Left renal cortex interstitium (tissue), 4 donors: ENCODE data around the gene PSEN2. TPM values are rescaled to one million over a fixed set of nuclear protein-coding genes. Genes with fewer than 3 reads are reported as not detected.

Source experiments
- DNase-seq, 4 donors: peaks; one replicate each; pipeline ENCODE4 v3.0.0-alpha.2; 2013; ENCODE audit warnings: low read depth in 4 of 4, low spot score in 2 of 4, missing footprints in 1 of 4
- polyA plus RNA-seq, 4 donors: library from polyadenylated mRNA; unstranded; fragments of 120-200 nt; gene quantifications; one replicate each; pipeline ENCODE4 v1.2.1, GENCODE V29; 2013; ENCODE audit not compliant: insufficient read length in 4 of 4

PSEN2 gene
- polyA plus RNA-seq, 4 donors: 16.6 to 19.2 (median 16.9) TPM

DNA sequence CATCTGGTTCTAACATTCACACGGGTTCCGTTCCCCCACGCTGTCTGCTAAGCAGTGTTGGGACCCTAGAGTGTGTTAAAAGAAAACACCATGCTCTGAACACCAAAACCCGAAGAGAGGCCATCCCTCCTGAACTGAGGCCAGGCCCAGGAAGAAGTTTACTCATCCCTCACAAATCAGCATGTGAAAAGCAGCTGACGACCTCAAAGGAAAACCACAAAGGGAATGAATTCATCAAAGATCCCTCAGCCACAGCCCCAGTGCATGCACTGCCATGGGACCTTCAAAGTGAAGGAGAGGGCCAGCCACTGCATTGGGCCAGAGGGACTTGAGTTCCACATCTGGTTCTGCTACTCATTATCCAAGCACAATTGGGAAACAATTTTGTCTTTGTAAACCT is 7.0 kb upstream of the PSEN2 start:
- DNase-seq: no peak

GRCh38 chr1:226864311-226864710 is 6.1 kb upstream of the PSEN2 start:
- no peak for DNase-seq

DNA sequence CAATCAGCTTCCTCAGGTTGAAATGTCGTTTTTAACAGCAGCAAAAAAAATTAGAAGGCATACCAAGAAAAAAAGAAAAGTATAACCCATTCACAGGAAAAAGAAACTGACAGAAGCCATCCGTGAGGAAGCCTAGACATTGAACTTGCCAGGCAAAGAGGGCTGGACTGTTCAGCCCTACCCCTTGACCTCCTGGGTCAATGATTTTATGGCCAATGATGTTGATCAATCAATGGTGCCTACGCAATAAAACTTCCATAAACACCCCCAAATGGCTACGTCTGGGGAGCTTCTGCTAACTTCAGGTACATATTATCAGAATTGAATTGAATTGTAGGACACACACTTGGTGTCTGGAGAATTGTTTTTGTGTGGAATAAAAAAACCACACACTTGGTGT is 4.8 kb upstream of the PSEN2 start:
- DNase-seq: no peak

DNA sequence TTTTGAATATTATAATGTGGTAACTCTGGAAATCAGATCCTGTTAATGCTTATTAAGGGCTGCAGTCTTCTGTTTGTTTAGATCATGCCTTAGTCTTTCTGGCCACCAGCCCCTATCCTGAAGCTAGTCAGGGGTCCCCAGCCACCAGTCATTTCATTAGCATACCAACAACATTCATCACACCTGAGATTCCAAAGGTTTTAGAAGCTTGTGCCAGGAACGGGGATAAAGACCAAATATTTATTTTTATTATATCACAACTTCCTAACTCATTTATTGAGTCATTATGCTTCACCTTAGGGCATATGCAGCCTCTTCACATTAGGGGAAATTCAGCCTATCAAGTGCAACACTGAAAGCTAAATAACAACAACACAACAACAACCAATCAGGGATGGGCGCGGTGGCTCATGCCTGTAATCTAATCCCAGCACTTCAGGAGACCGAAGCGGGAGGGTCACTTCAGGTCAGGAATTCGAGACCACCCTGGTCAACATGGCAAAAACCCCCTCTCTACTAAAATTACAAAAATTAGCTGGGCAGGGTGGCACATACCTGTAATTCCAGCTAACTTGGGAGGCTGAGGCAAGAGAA is 2.9 kb upstream of the PSEN2 start:
- DNase-seq: no peak

GRCh38 chr1:226868726-226869125 is 1.7 kb upstream of the PSEN2 start:
- DNase-seq: no peak

- DNase-seq: no peak
Observed at GRCh38 chr1:226870026-226870400, 403 bp upstream of the PSEN2 start.

DNA sequence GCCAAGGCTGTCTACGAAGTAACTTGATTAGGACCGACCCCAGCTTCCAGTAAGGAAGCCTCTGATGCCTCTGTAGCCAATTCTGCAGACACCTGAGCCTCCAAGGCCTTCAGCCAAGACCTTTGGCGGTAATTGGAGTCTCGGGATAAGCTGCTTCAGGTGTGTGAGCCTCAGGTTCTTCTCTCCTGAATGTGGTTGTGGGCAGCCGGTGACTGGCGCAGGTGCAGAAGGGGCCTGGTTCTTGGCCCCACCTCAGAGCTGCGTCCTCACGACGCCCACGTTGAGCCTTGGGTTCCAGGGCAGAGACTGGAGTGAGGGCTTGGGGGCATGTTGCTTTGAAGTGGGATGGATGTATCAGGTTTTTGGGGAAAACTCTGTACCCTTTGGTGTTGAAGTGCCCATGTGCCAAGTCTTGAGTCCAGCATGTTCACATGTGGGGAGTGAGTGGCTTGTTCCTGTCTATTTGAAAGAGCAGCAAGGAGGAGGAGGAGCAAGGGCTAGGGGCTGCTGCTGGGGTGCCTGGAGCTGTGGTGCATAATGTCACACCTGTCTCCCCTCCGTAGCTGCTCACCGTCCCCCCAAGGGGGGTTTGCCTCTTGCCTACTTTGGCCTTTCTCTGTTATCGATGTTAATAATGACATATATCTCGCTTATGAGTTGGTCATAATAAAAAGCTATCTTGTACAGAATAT is 1.4 kb downstream of the PSEN2 start:
- DNase-seq: no peak

DNA sequence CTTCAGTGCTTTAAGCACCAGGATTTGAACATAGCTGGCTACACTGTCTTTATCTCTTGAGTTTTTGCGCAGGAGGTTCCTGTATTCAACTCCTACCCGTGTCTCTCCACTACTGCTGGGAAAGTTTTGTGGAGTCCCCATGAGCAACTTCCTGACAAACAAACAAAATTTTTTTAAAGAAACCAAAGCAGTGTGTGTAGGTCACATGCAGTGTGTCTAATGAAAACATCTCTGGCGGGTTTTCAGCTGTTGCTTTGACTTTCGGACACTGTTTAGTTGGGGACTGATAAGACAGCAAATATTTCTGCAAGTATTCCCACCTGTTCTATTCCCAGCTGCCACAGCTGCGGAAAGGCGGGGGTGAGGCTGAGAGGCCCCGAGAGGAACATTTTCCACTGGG is 2.0 kb downstream of the PSEN2 start:
- no peak for DNase-seq

DNA sequence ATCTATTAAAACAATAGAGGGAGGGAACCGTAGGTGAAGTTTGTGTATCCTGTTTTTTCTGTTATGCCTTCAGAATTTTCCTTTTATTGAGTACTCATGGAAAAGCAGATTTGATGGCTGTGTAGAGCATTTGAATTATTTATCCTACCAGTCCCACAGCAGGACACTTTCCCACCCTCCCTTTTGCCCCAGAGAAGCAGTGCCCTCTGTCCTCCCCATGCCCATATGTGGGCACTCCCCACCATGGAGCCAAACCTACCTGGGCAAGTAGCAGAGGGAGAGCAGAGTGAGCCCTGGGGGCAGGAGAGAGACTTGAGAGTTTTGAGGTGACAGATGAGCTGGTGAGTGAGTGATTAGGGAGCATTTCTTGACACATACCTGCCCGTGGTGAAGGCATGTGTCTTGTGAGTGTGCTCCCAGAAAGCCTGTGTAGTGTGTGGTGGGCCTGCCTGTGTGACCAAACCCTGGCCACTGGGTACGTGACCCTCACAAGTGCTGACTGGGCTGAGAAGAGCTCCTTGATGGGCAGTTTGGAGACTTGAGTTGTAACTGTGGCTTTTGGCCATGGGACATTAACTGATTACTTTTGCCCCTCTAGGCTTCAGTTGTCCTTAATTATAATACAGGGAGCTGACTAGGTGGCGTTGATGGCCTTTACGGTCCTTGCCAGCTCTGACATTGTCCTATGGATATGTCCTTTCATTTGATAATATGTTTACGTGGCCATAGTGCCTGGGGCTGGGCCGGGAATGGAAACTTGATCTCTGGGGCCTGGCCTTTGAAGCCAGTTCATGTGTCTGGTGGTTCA is 3.6 kb downstream of the PSEN2 start:
- DNase-seq: no peak

GRCh38 chr1:226874579-226875425 is 4.4 kb downstream of the PSEN2 start:
- no peak for DNase-seq

- no peak for DNase-seq
Observed at GRCh38 chr1:226875641-226876295, 5.4 kb downstream of the PSEN2 start.

DNA sequence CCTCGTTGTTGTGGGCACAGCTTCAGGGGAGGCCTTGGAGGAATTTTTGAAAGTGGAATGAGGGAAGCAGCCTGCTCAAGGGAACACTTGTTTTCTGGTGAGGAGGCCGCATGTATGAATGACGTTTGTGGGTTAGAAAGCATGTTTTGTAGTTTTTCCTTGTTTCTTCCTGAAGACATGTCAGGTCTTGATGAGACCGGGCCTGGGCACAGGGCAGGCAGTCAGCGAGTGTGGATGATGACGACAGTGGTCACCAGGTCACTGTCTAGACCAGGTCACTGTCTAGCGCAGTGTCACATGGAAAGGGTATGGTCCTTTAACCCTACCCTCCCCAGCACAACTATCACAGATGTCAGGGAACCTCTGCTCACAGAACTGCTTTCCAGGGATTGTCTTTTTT is 7.3 kb downstream of the PSEN2 start:
- DNase-seq: no peak

GRCh38 chr1:226880372-226881287 is 10.2 kb downstream of the PSEN2 start:
- DNase-seq: no peak

GRCh38 chr1:226881515-226882185 is 11.2 kb downstream of the PSEN2 start:
- DNase-seq: no peak

DNA sequence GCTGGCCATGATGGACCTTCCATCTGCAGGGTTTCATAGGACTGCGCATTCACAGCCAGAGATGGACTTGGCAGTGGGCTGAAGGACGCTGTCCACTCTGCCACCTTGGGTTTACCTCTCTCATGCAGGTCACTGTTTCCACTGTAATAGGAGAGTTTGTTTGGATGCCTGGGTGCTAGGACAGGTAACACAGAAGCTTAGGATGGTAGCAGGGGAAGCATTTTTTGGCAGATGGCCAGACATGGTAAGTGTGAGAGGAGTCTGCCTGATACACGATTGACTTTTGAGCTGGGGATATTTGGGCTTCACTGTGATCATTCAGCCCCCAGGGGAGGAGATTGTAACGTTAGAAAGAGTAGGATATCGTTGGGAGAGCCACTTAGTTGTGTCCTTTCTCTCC is 11.8 kb downstream of the PSEN2 start:
- no peak for DNase-seq

DNA sequence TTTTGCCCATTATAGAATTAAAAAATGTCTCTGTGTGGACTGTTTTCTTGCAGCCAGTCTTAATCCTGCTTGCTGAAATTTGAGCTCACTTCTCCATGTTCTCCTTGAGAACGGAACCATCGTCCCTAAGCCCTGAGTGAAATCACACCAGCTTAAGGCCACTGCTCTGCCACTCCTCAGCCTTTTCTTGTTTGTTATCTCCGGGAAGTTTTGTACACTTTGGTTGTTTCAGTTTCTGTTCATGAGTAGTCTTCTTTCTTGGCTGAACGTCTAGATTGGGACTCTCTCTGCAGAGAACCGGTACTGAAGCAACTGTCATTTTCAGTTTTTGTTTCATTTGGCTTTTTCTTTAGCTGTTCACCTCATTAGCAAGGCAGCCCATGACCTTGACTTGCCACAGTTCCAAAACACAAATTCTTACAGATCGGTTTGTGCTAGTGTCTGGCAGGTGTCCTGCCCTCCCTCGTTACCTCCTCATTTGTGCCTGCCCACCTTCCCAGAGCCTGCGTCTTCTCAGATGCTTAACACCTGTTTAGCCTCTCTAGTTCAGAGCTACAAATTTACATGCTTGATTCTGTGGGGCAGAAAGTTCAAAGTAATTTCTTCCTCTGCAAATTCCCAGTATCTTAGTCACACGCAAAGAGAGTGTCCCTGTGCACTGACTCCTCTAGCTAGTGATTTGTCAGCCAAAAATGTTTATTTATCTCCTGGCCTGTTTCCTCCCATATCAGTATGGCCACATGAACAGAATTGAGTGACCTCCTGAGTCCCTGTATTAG is 12.4 kb downstream of the PSEN2 start:
- no peak for DNase-seq

DNA sequence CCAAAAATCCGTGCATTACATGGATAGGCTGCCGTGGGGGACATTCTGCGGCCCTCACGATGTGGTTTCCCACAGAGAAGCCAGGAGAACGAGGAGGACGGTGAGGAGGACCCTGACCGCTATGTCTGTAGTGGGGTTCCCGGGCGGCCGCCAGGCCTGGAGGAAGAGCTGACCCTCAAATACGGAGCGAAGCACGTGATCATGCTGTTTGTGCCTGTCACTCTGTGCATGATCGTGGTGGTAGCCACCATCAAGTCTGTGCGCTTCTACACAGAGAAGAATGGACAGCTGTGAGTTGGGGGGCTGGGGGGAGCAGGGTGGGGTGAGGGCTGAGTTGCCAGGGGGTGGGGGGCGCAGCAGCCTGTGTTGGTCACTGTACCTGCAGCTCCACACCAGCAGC is 13.2 kb downstream of the PSEN2 start:
- no peak for DNase-seq

DNA sequence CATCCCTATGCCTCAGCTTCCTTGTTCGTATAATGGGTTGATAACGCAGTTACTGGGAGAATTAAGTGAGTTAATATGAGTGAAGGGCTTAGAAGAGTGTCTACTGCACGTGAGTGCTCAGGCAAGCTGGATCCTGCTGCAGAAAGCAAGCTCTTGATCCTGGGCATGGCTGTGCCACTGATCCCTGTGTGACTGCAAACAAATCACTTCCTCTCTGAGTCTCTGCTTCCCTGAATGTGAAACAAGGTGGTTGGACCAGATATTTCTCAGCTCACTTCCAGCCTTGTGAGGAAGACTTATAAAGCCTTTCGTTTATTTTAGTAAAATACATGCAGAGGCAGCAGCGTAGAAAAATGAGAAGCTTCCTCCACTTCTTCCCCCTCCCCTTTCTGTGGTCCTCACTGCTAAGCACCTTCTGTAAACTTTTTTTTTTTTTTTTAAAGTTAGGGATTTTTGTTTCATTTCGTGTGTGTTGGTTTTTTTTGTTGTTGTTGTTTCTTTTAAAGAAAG is 13.8 kb downstream of the PSEN2 start:
- no peak for DNase-seq
